Measurements from ENCODE around the gene ZNHIT1. TPM values are rescaled to one million over a fixed set of nuclear protein-coding genes. Genes with fewer than 3 reads are reported as not detected.
"Not testable (repeated sequence)": the region's sequence is repeated elsewhere in the genome, so short reads cannot be mapped to it uniquely, and the experiment has no call there.

The ZNHIT1 gene
- total and polyA plus RNA-seq, 11 donors = 47.0 to 156 (median 61.0) TPM

GRCh38 chr7:101201695-101202602, 16.0 kb upstream of the ZNHIT1 start:
- Histone ChIP-seq H3K36me3 (peaks cover 0 to 12% (median 0%) of the 10 kb centered on the region in 9 donors), H3K27me3 (peaks cover 16 to 65% (median 34%) of the 10 kb centered on the region in 9 donors), H3K9me3 (no peaks in the 10 kb centered on the region), H3K4me3 (peak overlapping the region in 7 of 12 donors; percentile 7 to 28 (median 16)), H3K27ac (no peak overlapping the region), H3K4me1 (peaks cover 0 to 13% (median 8%) of the 10 kb centered on the region in 12 donors)
- TF ChIP-seq CTCF (IDR thresholded peaks at IDR 0.05) (no peak), POLR2A (IDR thresholded peaks at IDR 0.05) (no peak)
- intact Hi-C loops (cut with DNase I) = loop anchor here in 1 of 10 donors (5.0 kb wide), 1 partner anchor 75 kb away; no protein-coding TSS in a partner anchor
- 8 to 12% (median 9%) methylated on average over 40 to 75 of the region's 75 CpGs for WGBS, 4 donors
- ATAC-seq = peak in 1 of 4 donors; percentile 40
- DNase-seq = no peak

DNA sequence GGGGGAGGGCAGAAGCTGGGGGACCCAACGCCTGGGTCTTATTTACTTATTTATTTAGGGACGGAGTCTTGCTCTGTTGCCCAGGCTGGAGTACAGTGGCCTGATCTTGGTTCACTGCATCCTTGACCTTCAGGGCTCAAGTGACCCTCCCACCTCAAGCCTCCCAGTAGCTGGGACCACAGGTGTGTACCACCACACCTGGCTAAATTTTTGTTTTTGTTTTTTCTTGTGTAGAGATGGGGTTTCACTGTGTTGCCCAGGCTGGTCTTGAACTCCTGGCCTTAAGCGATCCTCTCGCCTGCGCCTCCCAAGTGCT, 15.4 kb upstream of the ZNHIT1 start:
- DNase-seq = no peak
- no peak for ATAC-seq
- Histone ChIP-seq H3K36me3 (peaks cover 0 to 17% (median 2%) of the 10 kb centered on the region in 9 donors), H3K4me1 (peaks cover 0 to 13% (median 8%) of the 10 kb centered on the region in 12 donors), H3K9me3 (no peaks in the 10 kb centered on the region), H3K27me3 (peaks cover 16 to 61% (median 34%) of the 10 kb centered on the region in 9 donors), H3K4me3 (no peak overlapping the region), H3K27ac (no peak overlapping the region)
- 78 to 89% (median 85%) methylated on average over 5 of the region's 5 CpGs for WGBS, 4 donors
- intact Hi-C loops (cut with DNase I) = loop anchor here in 1 of 10 donors (5.0 kb wide), 1 partner anchor 75 kb away; no protein-coding TSS in a partner anchor
- no peak for TF ChIP-seq CTCF (IDR thresholded peaks at IDR 0.05)
- no peak for TF ChIP-seq POLR2A (IDR thresholded peaks at IDR 0.05)

DNA sequence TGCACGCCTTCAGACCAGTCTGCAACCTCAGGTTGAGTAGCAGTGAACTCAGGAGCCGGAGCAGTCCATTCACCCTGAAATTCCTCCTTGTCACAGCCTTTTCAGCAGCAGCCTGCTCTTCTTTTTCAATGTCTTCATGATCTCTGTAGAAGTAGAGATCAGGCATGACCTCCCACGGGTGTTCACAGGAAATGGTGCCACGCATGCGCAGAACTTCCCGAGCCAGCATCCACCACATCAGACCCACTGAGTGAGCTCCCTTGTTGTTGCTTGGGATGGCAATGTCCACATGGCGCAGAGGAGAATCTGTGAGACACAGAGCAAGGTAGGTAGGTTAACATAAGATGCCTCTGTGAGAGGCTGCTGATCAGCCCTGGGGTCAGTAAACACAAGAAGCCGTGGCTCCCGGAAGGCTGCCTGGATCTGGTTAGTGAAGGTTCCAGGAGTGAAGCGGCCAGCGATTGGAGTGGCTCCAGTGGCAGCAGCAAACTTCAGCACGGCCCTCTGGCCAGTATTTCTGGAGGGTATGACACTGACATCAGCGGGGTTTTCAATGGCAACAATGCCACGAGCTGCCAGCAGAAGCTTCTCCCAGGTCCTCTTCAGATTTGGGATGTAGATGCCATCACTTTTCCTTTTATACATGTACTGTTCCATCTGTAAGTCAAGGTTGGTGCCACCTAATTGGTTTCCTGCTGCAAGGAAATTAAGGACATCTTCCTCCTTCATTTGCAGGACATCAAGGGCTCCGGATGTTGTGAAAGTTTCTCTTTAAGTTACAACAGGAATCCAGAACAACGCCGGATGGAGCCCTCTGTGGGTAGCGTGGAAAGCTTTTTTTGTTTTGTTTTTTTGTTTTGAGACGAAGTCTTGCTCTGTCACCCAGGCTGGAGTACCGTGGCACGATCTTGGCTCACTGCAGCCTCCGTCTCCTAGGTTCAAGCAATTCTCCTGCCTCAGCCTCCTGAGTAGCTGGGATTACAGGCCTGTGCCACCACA, 13.9 kb upstream of the ZNHIT1 start:
- not testable (repeated sequence) for H3K27ac ChIP-seq, H3K9me3 ChIP-seq, DNase-seq, ATAC-seq
- WGBS, 4 donors = 57 to 65% (median 60%) methylated on average over 22 of the region's 22 CpGs
- Histone ChIP-seq H3K4me3 (peak overlapping the region in 1 of 12 donors; percentile 8), H3K27me3 (peaks cover 16 to 47% (median 32%) of the 10 kb centered on the region in 9 donors), H3K4me1 (peaks cover 0 to 13% (median 8%) of the 10 kb centered on the region in 12 donors), H3K36me3 (peaks cover 0 to 32% (median 15%) of the 10 kb centered on the region in 9 donors)
- intact Hi-C loops (cut with DNase I) = loop anchor here in 1 of 10 donors (5.0 kb wide), 1 partner anchor 73 kb away; no protein-coding TSS in a partner anchor

DNA sequence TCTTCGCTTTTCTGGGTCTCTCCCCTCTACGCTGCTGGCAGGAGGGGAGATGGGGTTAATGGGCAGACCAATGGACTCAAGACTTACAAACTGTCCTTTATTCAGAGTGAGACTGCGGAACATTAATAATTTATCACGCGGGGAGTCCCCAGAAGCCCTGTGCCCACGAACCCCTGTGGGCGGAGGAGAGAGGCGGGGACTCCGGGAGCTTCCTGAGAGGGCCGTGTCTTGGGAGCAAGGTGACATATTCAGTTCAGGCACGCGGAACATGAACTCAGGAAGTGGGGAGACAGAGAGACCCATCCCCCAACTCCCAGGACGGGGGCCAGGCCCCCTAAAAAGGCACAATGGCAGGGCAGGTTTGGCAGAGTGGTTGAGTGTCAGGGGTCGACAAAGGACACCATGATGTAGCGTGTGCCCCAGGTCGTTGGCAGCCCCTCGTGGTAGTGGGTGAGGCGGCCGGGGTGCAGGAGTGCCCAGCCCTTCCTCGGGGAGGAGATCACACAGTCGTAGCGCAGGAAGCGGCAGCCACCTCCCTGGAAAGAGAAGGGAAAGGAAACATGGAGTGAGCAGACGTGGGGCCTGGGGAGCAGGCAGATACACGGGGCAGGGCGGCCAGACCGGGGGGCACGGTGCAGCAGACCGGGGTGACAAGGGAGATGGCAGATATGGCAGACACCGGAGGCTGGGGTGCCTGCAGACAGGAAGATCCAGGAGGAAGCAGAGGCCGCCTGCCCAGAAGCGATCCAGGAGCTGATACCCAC, 11.9 kb upstream of the ZNHIT1 start:
- peaks cover 13 to 27% (median 20%) of the 10 kb centered on the region in 9 donors for H3K27me3 ChIP-seq
- H3K4me1 ChIP-seq = peaks cover 0 to 13% (median 8%) of the 10 kb centered on the region in 12 donors
- ATAC-seq = no peak
- no peak overlapping the region for H3K27ac ChIP-seq
- no peak for DNase-seq
- H3K4me3 ChIP-seq = no peak overlapping the region
- 82 to 86% (median 86%) methylated on average over 32 of the region's 32 CpGs for WGBS, 4 donors
- no peaks in the 10 kb centered on the region for H3K9me3 ChIP-seq
- TF ChIP-seq POLR2A (IDR thresholded peaks at IDR 0.05) = no peak
- no peak for TF ChIP-seq CTCF (IDR thresholded peaks at IDR 0.05)
- intact Hi-C loops (cut with DNase I) = no loop called here
- peaks cover 0 to 53% (median 33%) of the 10 kb centered on the region in 9 donors for H3K36me3 ChIP-seq
